ENCODE results near the gene EXOC3.

DNA sequence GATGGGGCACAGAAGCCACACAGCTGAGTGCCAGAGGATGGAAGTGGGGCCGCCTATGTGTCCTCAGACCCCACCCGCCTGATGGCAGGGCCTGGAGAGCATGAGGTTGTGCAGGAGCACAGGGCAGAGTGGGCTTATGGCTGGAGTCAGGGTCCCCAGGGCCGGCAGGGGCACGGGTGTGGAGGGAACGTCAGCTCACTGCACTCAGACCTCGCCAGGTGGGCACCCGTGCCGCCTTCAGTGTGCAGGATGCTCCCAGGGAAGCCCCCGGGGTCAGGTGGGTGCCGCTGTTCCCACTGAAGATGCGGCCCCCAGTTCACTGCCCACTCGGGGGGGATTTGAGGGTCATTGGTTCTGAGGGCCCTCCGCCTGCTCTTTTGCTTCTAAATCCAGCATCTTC, 34.9 kb downstream of the EXOC3 start:
- TF ChIP-seq, protein P1, sequence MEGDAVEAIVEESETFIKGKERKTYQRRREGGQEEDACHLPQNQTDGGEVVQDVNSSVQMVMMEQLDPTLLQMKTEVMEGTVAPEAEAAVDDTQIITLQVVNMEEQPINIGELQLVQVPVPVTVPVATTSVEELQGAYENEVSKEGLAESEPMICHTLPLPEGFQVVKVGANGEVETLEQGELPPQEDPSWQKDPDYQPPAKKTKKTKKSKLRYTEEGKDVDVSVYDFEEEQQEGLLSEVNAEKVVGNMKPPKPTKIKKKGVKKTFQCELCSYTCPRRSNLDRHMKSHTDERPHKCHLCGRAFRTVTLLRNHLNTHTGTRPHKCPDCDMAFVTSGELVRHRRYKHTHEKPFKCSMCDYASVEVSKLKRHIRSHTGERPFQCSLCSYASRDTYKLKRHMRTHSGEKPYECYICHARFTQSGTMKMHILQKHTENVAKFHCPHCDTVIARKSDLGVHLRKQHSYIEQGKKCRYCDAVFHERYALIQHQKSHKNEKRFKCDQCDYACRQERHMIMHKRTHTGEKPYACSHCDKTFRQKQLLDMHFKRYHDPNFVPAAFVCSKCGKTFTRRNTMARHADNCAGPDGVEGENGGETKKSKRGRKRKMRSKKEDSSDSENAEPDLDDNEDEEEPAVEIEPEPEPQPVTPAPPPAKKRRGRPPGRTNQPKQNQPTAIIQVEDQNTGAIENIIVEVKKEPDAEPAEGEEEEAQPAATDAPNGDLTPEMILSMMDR (IDR thresholded peaks at IDR 0.05 in 4 of 5, conservative IDR thresholded peaks at IDR 0.05 in 1 of 5) = no peak
- TF ChIP-seq POLR2A (IDR thresholded peaks at IDR 0.05) = no peak

Measured in gastrocnemius medialis (tissue), 4 donors.